CD4-positive, alpha-beta T cell treated with Interleukin-15 for 1 hour (primary cell): ENCODE measurements around the gene CCL8.
"Not testable (repeated sequence)": the region's sequence is repeated elsewhere in the genome, so short reads cannot be mapped to it uniquely, and the experiment has no call there.

Source experiments
- DNase-seq: peaks from one replicate; pipeline ENCODE4 v3.0.0-alpha.2; 2020

Gene CCL8

DNA sequence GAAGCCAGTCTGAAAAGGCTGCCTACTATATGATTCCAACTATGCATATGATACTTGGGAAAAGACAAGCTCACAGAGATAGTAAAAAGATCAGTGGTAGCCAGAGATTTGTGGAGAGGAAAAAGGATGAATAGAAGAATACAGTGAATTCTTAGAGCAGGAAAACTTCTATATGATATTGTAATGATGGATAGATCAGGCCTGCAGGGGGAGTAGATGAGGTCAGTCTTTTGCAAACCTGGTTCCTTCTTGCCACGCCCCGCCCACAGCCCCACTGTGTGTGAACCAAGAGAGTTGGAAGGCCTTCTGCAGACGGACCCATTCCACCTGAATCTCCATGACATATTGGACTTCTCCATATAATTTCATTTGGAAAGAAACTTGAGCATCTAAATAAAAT lies 761 bp upstream of the CCL8 start:
- no peak for DNase-seq

GRCh38 chr17:34321964-34322363 lies 2.7 kb downstream of the CCL8 start:
- DNase-seq: no peak

DNA sequence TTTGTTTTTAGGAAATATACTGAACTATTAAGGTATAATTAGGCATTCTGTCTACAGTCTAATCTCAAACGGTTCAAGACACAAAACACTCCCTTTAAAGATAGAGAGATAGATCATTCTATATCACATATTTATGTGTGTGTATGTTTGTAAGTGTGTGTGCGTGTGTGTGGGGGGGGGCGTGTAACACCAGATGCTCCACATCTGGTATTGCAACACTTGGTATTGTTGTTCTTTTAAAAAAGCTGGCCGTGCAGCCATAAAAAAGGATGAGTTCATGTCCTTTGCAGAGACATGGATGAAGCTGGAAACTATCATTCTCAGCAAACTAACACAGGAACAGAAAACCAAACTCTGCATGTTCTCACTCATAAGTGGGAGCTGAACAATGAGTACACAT lies 8.3 kb downstream of the CCL8 start:
- DNase-seq: not testable (repeated sequence)

DNA sequence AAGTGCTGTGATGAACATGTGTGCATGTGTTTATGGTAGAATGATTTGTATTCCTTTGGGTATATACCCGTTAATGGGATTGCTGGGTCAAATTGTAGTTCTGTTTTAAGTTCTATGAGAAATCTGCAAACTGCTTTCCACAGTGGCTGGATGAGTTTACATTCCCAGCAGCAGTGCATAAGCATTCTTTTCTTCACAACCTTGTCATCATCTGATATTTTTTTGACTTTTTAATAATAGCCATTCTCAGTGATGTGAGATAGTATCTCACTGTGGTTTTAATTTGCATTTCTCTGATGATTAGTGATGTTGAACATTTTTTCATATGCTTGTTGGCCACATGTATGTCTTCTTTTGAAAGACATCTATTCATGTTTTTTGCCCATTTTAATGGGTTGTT lies 18.5 kb downstream of the CCL8 start:
- DNase-seq: no peak

DNA sequence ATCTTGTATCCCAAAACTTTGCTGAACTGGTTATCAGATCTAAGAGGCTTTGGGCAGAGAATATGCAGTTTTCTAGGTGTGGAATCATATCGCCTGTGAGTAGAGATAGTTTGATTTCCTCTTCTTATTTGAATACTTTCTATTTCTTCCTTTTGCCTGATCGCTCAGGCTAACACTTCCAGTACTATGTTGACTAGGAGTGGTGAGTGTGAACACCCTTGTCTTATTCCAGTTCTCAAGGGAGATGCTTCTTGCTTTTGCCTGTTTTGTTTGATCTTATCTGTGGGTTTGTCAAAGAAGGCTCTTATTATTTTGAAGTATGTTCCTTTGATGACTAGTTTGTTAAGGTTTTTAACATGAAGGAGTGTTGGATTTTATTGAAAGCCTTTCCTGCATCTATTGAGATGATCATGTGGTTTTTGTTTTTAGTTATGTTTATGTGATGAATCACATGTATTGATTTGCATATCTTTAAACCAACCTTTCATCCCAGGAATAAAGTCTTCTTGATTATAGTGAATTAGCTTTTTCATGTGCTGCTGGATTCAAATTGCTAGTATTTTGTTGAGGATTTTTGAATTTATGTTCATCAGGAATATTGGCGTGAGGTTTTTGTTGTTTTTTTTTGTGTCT lies 20.0 kb downstream of the CCL8 start:
- DNase-seq: no peak

- DNase-seq: no peak
Observed at GRCh38 chr17:34341916-34342315, 22.7 kb downstream of the CCL8 start.

DNA sequence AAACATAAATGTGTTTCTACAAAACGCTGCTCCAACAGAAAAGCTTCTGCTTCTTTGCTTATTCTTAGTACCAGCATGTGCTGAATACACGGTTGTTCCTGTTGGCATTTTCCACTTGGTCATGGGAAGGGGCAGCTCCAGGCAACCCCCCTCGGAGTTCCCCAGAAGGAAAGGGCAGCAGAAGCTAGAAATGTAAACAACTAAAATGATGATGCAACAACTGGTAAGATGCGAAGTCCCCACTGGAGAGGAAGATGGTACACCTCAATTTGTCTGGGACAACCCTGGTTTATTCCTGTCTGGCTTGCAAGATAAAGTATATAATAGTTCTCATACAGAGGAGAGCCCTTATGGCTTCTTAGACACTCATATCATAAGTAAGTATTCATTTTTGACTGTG lies 27.8 kb downstream of the CCL8 start:
- DNase-seq: no peak

GRCh38 chr17:34349751-34350150 lies 30.5 kb downstream of the CCL8 start:
- DNase-seq: no peak

GRCh38 chr17:34351096-34351495 lies 31.9 kb downstream of the CCL8 start:
- DNase-seq: no peak

DNA sequence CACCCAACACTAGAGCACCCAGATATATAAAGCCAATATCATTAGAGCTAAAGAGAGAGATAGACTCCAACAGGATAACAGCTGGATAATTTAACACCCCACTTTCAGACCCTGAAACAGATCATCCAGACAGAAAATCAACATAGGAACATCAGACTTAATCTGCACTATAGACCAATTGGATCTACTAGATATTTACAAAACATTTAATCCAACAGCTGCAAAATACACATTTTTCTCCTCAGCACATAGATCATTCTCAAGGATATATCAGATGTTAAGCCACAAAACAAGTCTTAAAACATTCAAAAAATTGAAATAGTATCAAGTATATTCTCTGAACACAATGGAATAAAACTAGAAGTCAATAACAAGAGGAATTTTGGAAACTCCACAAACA lies 33.0 kb downstream of the CCL8 start:
- DNase-seq: no peak

GRCh38 chr17:34354637-34355036 lies 35.4 kb downstream of the CCL8 start:
- no peak for DNase-seq

DNA sequence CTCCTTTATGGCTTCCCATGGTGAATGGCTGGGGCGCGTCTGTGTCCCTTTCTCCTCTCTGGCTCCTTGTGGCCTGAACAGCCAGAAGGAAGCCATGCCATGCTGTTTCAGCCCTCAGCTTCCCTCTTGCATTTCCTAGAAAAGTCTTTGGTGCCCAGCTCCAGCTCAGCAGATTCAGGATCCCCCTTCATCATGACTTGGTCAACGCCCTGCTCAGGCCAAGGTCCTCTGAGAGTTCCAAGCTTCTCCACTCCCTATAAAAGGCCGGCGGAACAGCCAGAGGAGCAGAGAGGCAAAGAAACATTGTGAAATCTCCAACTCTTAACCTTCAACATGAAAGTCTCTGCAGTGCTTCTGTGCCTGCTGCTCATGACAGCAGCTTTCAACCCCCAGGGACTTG lies 37.0 kb downstream of the CCL8 start, which contains the start of gene CCL13:
TSS of gene CCL13 (plus strand) at position 287 of the 400 bp plus-strand sequence. CDS start at position 334, 47 bp downstream.
- no peak for DNase-seq

- DNase-seq: no peak
Observed at GRCh38 chr17:34357398-34357797, 38.2 kb downstream of the CCL8 start.

GRCh38 chr17:34358631-34359030 lies 39.4 kb downstream of the CCL8 start:
- DNase-seq: no peak

GRCh38 chr17:34360601-34361270 lies 41.5 kb downstream of the CCL8 start:
- DNase-seq: no peak

- DNase-seq: peak; percentile 75
Observed at GRCh38 chr17:34361478-34362061, 42.3 kb downstream of the CCL8 start.

DNA sequence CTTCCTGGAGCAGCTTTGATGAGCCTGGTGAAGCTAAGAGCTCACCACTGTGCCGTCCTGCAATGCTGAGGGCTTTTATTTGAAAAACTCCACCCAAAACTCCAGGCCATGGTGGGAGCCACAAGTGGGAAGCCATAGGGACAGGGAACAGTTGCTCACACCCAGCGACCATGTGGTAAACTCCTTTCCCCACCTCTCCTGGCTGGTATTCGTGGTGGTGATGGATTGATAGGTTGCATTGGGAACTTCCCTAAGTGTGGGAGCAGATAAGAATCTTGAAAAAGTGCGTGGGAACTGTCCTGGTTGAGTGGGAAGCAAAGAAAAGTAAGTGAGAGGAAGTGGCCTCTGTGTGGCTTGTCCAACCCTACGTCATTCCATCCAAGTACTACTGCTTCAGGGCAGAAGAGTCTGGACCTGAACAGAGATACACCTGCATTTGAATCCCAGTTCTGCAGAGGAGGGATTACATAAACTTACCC lies 44.0 kb downstream of the CCL8 start, which contains the start of gene CCL1:
TSS of gene CCL1 (minus strand) at position 51 of the 479 bp plus-strand sequence. CDS start 72 bp downstream, outside the sequence.
- no peak for DNase-seq

DNA sequence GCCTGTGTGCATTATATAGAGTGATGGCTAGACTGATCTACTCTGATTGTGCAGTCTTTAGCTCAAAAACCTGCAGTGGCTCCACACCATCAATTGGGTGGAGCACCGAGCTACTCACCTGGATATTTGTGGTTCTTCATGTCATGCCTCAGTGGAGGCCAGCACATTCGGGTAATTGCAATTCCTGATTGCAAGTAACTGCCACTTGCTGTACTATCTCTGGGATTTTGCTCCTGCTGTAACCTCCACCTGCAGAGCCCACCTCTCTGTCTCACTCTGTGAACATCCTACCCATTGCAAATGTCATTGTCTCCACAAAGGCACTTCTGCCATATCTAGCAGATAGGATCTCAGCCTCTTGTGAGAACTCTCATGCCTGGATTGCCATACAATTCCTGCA lies 45.5 kb downstream of the CCL8 start:
- DNase-seq: no peak

- no peak for DNase-seq
Observed at GRCh38 chr17:34365340-34365739, 46.1 kb downstream of the CCL8 start.

DNA sequence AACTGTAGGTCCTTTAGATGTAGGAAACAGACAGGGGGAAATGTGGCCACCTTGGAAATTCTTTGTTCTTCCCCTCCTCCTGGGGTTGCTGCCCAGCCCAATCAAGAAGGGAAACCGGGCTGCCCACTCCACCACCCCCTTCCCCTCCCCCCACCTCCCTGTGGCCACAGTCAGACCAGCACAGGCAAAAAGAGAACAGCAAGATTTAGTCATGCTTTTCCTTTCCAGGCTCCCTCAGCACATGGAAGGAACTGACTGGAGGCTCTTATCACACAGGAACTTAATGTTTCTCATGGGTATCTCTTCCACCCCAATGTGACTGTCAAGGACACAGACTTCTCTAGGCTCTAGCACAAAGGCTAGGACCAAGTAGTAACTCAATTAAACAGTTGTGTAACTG lies 46.8 kb downstream of the CCL8 start:
- no peak for DNase-seq

DNA sequence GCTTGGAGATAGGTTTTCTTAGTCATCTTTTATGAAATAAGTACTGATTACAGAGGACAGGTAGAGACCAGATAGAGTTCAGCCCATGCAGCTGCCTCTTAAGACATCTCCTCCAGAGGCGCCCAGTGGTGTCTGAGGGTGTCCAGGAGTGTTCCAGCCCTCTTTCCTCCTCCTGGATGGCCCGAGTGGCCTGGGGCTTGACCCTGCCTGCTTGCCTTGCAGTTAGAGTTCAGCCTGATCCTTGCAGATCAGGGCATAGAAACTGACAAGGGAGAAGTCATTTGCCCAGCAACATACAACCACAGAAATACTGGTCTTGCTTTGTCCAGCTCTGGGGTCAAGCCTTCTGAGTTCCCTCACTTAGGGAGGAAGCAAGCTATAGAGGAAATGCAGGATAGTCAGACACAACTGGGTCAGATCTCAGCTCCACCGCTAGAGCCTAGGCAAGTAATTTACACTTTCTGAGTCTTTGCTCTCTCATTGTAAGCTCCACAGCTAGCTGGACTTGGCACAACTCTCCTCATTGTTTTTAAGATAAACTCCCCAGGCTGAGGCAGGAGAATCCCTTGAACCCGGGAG lies 47.4 kb downstream of the CCL8 start:
- DNase-seq: no peak

GRCh38 chr17:34367486-34368195 lies 48.4 kb downstream of the CCL8 start:
- no peak for DNase-seq
